NCI-H1930 (cell line): ENCODE results near the gene TMEM17.

Experiments used
- DNase-seq, 2 experiments: peaks; one replicate each; lab custom pipeline; 2025; lab: John Stamatoyannopoulos, UW

TMEM17 gene

DNA sequence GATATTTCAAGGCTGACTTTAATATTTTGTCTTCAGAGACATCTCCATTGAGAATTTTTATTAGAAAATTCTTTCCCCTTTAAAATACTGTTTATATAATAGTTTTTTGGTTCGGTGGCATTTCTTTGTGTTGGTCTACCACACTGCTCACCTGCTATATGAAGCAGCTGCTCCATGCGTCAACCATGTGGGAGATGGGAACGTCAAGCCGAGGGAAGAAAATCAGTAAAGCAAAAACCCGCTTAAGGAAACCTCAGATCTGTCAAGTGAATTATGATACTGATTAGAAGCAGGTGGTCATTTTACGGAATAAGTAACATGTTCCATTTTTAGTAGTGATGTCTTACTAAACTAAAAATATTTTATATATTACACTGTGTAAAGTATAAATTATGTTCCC lies 5.6 kb upstream of the TMEM17 start:
- DNase-seq, result no peak

- DNase-seq, result no peak
These were observed 391 bp upstream of the TMEM17 start for GRCh38 chr2:62506421-62506750.

DNA sequence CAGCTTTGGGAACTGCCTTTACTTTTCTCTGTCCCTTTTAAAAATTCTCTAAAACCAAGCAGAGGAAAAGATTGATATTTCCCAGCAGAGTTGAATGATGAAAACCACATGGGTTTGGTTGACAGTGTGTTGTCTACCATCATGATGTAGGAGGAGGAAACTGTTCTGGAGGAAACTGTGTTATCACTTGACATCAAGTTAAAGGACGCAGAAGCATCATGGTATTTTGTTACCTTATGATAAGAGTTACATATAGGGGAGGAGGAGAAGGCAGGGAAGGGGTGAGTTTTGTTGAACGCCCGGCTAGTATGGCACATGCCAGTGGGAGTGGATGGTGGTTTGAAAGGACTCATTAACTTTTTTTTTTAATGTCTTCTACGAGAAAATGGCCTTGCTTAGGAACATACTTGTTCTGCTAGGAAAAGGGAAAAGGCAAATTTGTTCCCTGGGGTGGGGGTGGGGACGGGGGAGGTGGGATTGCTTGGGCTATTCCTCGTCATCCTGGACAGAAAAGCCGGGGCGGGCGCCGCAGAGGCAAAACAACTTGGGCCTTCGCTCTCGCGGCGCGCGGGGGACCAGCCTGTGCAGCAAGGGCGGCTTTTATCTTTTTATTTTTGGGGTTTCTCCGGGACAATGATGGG lies 766 bp downstream of the TMEM17 start:
- peak in 1 of 2 experiments; percentile 37 for DNase-seq

DNA sequence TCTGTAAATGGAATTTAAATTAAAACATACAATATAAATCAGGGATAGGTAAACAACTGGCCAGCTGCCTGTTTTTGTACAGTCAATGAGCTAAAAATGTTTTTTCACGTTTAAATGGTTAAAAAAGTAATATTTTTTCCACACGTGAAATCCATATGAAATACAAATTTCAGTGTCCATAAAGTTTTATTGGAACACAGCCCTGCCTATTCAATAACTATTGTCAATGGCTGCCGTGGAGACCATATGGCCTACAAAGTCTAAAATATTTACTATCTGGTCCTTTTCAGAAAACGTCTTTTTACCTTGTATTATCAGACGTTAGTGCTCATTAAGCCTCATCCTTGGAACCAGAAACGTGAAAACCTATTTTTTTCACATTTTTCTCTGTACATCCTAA lies 1.3 kb downstream of the TMEM17 start:
- no peak for DNase-seq

GRCh38 chr2:62501794-62502500 lies 4.0 kb downstream of the TMEM17 start:
- DNase-seq, result no peak

GRCh38 chr2:62501069-62501468 lies 4.9 kb downstream of the TMEM17 start:
- no peak for DNase-seq

DNA sequence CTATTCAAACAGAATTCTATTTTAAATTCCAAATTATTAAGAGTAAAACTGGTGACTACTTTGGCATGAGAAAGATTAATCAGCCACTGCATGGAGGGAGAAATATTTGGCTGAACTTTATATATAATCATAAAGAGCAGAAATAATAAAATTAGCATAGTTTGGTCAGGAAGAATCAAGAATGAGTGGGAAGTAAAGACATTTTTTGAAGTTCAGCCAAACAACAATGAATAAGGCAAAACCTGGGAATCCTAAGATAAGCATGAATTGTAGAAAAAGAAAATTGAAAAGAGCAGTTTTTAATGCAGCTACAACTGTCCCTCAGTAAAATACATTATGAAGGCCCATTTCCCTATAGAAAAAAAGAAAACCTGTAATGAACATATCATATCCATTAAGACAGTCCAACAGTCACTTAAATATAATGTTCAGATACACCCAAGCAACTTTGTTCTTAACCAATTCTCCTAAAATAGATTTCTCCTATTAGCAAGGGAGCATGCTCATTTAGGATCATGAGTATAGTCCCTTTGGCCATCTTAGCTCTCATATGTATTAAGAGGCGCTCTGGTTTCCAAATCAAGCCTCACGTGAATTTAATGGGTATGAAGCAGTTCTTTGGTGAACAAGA lies 6.5 kb downstream of the TMEM17 start:
- DNase-seq, result no peak

GRCh38 chr2:62498739-62499138 lies 7.3 kb downstream of the TMEM17 start:
- no peak for DNase-seq

DNA sequence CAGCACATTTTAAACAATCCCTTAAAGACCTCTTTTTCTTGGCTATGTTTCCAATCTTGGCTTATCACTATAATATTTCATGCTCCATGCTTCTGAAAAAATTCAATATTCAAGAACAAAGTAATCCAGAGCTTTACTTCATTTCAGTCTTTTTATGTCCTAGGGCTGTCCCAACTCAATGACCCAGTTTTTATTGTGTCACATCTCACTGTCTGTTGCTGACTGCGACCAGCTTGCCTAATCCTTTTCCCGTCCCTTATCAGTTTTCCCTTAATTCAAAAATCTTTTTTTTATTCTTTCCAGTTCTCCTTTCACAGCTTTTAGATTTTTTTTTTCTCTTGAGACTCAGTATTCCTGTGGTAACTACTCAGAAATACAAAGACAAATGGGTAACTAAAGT lies 10.2 kb downstream of the TMEM17 start:
- DNase-seq, result no peak

DNA sequence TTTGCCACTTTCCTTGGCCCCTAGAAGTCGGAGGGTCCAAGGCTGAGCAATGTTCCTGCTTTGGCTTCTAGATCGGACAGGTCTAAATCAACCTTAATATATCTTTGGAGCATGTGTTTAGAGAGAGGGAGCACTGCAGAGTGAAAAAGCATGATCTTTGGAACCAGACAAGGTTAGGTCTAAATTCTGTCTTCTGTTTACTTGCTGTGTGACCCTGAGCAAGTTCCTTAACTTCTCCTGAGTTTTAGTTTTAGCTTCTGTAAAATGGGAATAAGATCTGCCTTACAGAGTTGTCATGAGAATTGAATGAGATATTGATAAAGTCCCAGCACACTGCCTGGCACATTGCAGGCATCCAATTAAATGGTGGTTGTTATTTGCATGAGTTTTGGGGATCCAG lies 13.9 kb downstream of the TMEM17 start:
- no peak for DNase-seq

- no peak for DNase-seq
These were observed 16.3 kb downstream of the TMEM17 start for GRCh38 chr2:62489702-62490101.

DNA sequence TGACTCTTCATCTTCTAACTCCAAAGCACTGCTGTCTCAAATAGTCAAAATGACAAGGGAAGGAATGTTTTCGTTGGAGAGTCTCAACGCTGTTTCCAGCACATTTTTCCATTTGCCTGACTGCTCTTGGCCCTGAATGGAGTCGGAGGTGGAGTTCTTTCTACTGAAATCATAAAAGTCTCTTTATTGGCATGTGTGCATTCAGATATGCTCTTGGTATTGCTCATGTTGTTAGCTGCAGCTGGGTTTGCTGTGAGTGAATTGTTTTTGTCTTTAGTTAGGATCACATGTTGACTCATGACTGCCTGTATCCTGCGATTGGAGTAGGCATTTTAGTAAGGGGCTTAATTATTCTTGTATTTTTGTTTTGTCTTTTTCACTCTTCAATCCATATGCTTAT lies 16.8 kb downstream of the TMEM17 start:
- DNase-seq, result no peak

DNA sequence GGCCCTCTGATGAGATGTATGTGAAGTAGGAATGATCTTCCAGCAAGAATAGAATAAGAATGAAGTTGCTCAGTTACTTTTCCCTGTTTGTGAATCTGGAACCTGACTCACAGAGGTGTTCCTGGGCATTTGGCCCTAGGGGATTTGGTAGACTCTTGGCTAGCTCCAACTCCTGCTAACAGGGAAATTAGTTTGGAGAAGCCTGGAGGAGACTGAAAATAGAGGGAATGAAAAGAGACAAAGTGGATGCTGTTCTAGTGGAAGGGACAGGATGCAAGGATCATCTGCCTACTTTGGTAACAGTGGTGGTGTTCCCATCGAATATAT lies 19.6 kb downstream of the TMEM17 start:
- no peak for DNase-seq

DNA sequence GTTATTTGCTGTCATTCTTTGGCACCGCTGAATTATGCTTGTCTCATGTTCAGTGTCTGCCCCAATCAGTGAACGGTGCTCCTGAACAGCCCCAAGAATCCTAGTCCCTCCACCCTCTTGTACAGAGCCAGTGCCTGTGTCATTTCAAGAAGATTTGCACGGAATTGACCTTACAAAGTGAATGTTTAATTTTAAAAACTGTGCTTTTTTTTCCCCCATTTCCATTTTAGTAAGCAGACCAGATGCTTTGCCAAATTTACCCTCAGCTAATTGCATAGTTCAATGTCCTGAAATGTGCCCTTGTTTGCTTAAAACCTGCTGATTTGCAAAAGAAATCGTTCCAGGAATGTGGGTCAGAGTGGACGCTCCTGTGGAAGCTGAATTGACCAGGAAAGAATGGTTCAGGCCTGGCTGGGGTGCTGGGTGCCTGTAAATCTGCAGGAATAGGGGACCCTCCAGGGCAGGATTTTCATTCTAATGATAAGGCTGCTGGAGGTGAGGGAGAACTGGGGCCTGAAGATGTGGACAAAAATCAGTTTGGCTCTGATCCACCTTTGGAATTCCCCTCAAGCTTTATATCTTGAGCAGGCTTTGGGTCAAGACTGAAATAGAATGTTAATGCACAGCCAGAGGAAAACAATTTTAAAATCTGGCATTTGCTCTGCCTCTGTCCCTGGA lies 20.1 kb downstream of the TMEM17 start:
- no peak for DNase-seq

GRCh38 chr2:62482558-62483352 lies 23.2 kb downstream of the TMEM17 start:
- DNase-seq, result no peak

DNA sequence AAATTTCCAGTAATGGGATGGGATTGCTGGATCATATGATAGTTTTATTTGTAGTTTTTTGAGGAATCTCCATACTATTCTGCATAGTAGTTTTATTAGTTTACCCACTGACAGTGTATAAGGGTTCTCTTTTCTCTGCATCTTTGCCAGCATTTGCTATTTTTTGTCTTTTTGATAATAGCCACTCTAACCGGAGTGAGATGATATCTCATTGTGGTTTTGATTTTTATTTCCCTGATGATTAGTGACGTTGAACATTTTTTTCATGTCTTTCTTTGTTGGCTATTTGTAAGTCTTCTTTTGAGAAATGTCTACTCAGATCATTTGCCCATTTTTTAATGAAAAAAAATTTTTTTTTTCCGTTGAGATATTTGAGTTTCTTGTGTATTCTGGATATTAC lies 26.1 kb downstream of the TMEM17 start:
- no peak for DNase-seq

GRCh38 chr2:62478093-62478580 lies 27.9 kb downstream of the TMEM17 start:
- DNase-seq, result no peak

DNA sequence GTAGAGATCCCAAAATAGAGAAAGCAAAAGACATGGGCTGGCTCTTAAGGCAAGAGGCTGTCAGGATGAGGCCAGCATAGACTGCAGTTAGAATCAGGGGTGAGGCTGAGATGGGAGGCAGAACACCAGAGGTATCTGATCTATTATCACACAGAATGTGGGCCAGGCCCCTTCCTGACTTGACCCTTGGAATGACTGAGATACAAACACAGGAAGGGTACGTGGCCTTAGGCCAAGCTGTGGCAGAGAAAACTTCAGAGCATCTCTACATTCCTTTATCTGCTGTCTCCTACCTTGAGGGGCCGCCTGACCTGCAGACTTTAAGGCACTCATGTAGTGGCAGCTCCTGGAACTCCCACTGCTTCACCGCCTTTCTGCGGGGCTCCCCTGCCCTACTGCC lies 28.4 kb downstream of the TMEM17 start:
- DNase-seq, result no peak

- no peak for DNase-seq
These were observed 30.6 kb downstream of the TMEM17 start for GRCh38 chr2:62475172-62476011.

DNA sequence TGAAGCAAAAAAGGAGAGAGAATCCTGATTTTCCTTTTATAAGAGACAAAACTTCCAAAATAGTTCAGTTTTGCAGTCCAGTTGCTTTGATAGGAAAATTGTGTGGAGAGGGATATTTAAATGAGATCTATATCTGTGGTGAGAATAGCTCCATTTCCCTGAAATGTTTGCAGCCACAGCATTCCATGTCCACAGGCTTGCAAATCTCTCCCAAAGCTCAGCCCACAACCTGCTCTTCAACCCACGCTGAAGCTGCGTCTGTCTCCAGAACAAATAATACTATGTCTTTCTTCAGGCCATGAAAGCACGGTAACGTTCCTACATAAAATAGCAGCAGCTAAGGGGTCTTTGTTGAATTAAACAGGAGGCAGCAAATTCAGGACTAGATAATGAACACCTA lies 31.8 kb downstream of the TMEM17 start:
- no peak for DNase-seq

GRCh38 chr2:62473246-62473827 lies 32.7 kb downstream of the TMEM17 start:
- DNase-seq, result no peak
